GM19351 (cell line): ENCODE measurements around the gene ANXA1.
"Not testable (repeated sequence)": the region's sequence is repeated elsewhere in the genome, so short reads cannot be mapped to it uniquely, and the experiment has no call there.

Source experiments
- ATAC-seq: cut with Tn5 transposase; IDR thresholded peaks from one replicate; pipeline ENCODE4 v1.9.1; 2021; ENCODE audit warnings: mild to moderate bottlenecking, moderate library complexity; ENCODE audit not compliant: unreplicated experiment

The ANXA1 gene

GRCh38 chr9:73165911-73166310 lies 14.2 kb downstream of the ANXA1 start:
- ATAC-seq: no peak

GRCh38 chr9:73166468-73166867 lies 14.8 kb downstream of the ANXA1 start:
- no peak for ATAC-seq

GRCh38 chr9:73167614-73168013 lies 15.9 kb downstream of the ANXA1 start:
- peak; percentile 57 for ATAC-seq

- ATAC-seq: no peak
These were observed 16.8 kb downstream of the ANXA1 start for GRCh38 chr9:73168298-73168934.

GRCh38 chr9:73170185-73170957 lies 18.7 kb downstream of the ANXA1 start:
- ATAC-seq: no peak

GRCh38 chr9:73172901-73173215 lies 21.2 kb downstream of the ANXA1 start:
- no peak for ATAC-seq

GRCh38 chr9:73173557-73174329 lies 22.1 kb downstream of the ANXA1 start:
- no peak for ATAC-seq

GRCh38 chr9:73174330-73174980 lies 22.8 kb downstream of the ANXA1 start:
- ATAC-seq: no peak

GRCh38 chr9:73176450-73176875 lies 24.8 kb downstream of the ANXA1 start:
- ATAC-seq: no peak

- no peak for ATAC-seq
These were observed 26.4 kb downstream of the ANXA1 start for GRCh38 chr9:73178044-73178443.

- no peak for ATAC-seq
These were observed 27.9 kb downstream of the ANXA1 start for GRCh38 chr9:73179589-73179988.

GRCh38 chr9:73180403-73180802 lies 28.7 kb downstream of the ANXA1 start:
- ATAC-seq: no peak

- no peak for ATAC-seq
These were observed 31.3 kb downstream of the ANXA1 start for GRCh38 chr9:73182928-73183327.

- ATAC-seq: no peak
These were observed 31.8 kb downstream of the ANXA1 start for GRCh38 chr9:73183428-73183827.

GRCh38 chr9:73183917-73184861 lies 32.5 kb downstream of the ANXA1 start:
- ATAC-seq: peak; percentile 57

GRCh38 chr9:73191109-73191508 lies 39.4 kb downstream of the ANXA1 start:
- not testable (repeated sequence) for ATAC-seq

GRCh38 chr9:73194284-73194683 lies 42.6 kb downstream of the ANXA1 start:
- no peak for ATAC-seq

- ATAC-seq: no peak
These were observed 47.8 kb downstream of the ANXA1 start for GRCh38 chr9:73199448-73199847.

GRCh38 chr9:73199886-73200285 lies 48.2 kb downstream of the ANXA1 start:
- no peak for ATAC-seq
